GM10266 (cell line): ENCODE results near the gene TOMM34.

Source experiments
- DNase-seq: peaks from one replicate; pipeline ENCODE4 v3.0.0; 2012; ENCODE audit errors: extremely low spot score
- CTCF ChIP-seq: IDR thresholded peaks from 2 replicates; pipeline ENCODE4 v1.5.1; 2012; ENCODE audit warnings: mild to moderate bottlenecking, low read depth; ENCODE audit not compliant: control insufficient read depth, insufficient read depth; ENCODE audit errors: missing control alignments

The TOMM34 gene

GRCh38 chr20:44954211-44954610, 6.0 kb downstream of the TOMM34 start:
- no peak for DNase-seq
- no peak for TF ChIP-seq CTCF

- DNase-seq = no peak
These were observed 7.5 kb downstream of the TOMM34 start for GRCh38 chr20:44952731-44953130.

GRCh38 chr20:44950368-44950767, 9.8 kb downstream of the TOMM34 start:
- DNase-seq = no peak
- TF ChIP-seq CTCF = no peak

More at GRCh38 chr20:44952731-44953130, 7.5 kb downstream of the TOMM34 start:
- TF ChIP-seq CTCF = no peak

- TF ChIP-seq CTCF = no peak
These were observed 11.7 kb downstream of the TOMM34 start for GRCh38 chr20:44948513-44948912.

GRCh38 chr20:44948107-44948506, 12.1 kb downstream of the TOMM34 start:
- TF ChIP-seq CTCF = no peak
- no peak for DNase-seq

More at GRCh38 chr20:44948513-44948912, 11.7 kb downstream of the TOMM34 start:
- DNase-seq = no peak

- TF ChIP-seq CTCF = no peak
- no peak for DNase-seq
These were observed 13.8 kb downstream of the TOMM34 start for GRCh38 chr20:44946271-44946852.

- no peak for TF ChIP-seq CTCF
These were observed 14.9 kb downstream of the TOMM34 start for GRCh38 chr20:44945261-44945660.

More at GRCh38 chr20:44945261-44945660, 14.9 kb downstream of the TOMM34 start:
- no peak for DNase-seq
